Breast epithelium (tissue), 4 donors: ENCODE data around the gene SP100. TPM values are rescaled to one million over a fixed set of nuclear protein-coding genes. Genes with fewer than 3 reads are reported as not detected.

Experiments
- DNase-seq, 2 donors: peaks; one replicate each; pipeline ENCODE4 v3.0.0-alpha.2; 2019; ENCODE audit warnings: low spot score in 2 of 2
- H3K27ac ChIP-seq, 2 donors: fragments of 200-600 bp; sonication (generic) in 1 of 2; one replicate each; pipeline ENCODE4 v1.5.1; 2016 to 2019; ENCODE audit warnings: mild to moderate bottlenecking in 1 of 2
- H3K27me3 ChIP-seq, 2 donors: fragments of 200-600 bp; sonication (generic) in 1 of 2; one replicate each; pipeline versions ENCODE4 v1.5.1 to v1.6.0; 2017 to 2019; ENCODE audit warnings: control low read depth in 1 of 2, mild to moderate bottlenecking in 1 of 2
- H3K36me3 ChIP-seq: fragments of 200-600 bp; one replicate; pipeline ENCODE4 v1.5.1; 2019
- H3K4me1 ChIP-seq, 2 donors: fragments of 200-600 bp; sonication (generic); one replicate each; pipeline ENCODE4 v1.5.1; 2016 to 2019; ENCODE audit warnings: control low read depth in 1 of 2
- H3K4me3 ChIP-seq, 3 donors: fragments of 200-600 bp; sonication (generic); 1 replicate in 2 of 3; 2 replicates in 1 of 3; pipeline ENCODE4 v1.5.1; 2016 to 2019; ENCODE audit warnings: mild to moderate bottlenecking in 3 of 3, moderate library complexity in 2 of 3
- H3K9me3 ChIP-seq, 2 donors: fragments of 200-600 bp; sonication (generic) in 1 of 2; one replicate each; pipeline ENCODE4 v1.5.1; 2016 to 2019; ENCODE audit warnings: control low read depth in 1 of 2
- CTCF ChIP-seq, 3 donors: fragments of 450-650 bp; IDR thresholded peaks; one replicate each; pipeline ENCODE4 v1.5.1; 2016 to 2017; ENCODE audit warnings: antibody characterized with exemption in 3 of 3, mild to moderate bottlenecking in 3 of 3, moderate library complexity in 3 of 3
- POLR2A ChIP-seq: fragments of 450-650 bp; IDR thresholded peaks from one replicate; pipeline ENCODE4 v1.6.1; 2016; ENCODE audit warnings: antibody characterized with exemption, mild to moderate bottlenecking, moderate library complexity
- POLR2AphosphoS5 ChIP-seq, 3 donors: sonication (generic); formaldehyde crosslinking; IDR thresholded peaks; one replicate each; pipeline ENCODE4 v1.6.1; 2017; ENCODE audit warnings: antibody characterized with exemption in 3 of 3
- intact Hi-C: fragments of 100-400 bp; cut with DNase I; formaldehyde crosslinking; loops from one replicate; pipeline ENCODE4 v1.15.1; 2023; ENCODE audit warnings: low total_unique reads
- total RNA-seq, 3 donors: library from RNA; depleted of rRNA; stranded (reverse); fragments of >200 nt; gene quantifications; one replicate each; pipeline ENCODE4 v1.1.0, GENCODE V29; 2016

The SP100 gene
- total RNA-seq, 3 donors from 2014 or later, result 128 to 157 (median 152) TPM

- Histone ChIP-seq H3K27me3 (no peaks in the 10 kb centered on the region), H3K9me3 (no peaks in the 10 kb centered on the region), H3K4me1 (no peaks in the 10 kb centered on the region), H3K27ac (no peak overlapping the region), H3K4me3 (no peak overlapping the region), H3K36me3 (no peaks in the 10 kb centered on the region)
- intact Hi-C loops, result no loop called here
- TF ChIP-seq CTCF (IDR thresholded peaks at IDR 0.05) (no peak), POLR2AphosphoS5 (IDR thresholded peaks at IDR 0.05) (no peak), POLR2A (no peak)
- no peak for DNase-seq
These were observed 173.6 kb downstream of the SP100 start for GRCh38 chr2:230589497-230590015.

GRCh38 chr2:230590333-230590732 lies 174.3 kb downstream of the SP100 start:
- Histone ChIP-seq H3K36me3 (no peaks in the 10 kb centered on the region), H3K27ac (no peak overlapping the region), H3K4me3 (no peak overlapping the region), H3K27me3 (no peaks in the 10 kb centered on the region), H3K4me1 (no peaks in the 10 kb centered on the region), H3K9me3 (no peaks in the 10 kb centered on the region)
- intact Hi-C loops, result no loop called here
- no peak for TF ChIP-seq POLR2AphosphoS5 (IDR thresholded peaks at IDR 0.05)
- TF ChIP-seq CTCF (IDR thresholded peaks at IDR 0.05), result no peak
- no peak for TF ChIP-seq POLR2A
- DNase-seq, result no peak

- H3K4me3 ChIP-seq, result no peak overlapping the region
These were observed 175.8 kb downstream of the SP100 start for GRCh38 chr2:230591850-230592249.

GRCh38 chr2:230592775-230593174 lies 176.8 kb downstream of the SP100 start:
- Histone ChIP-seq H3K4me1 (no peaks in the 10 kb centered on the region), H3K27me3 (no peaks in the 10 kb centered on the region), H3K4me3 (no peak overlapping the region), H3K9me3 (no peaks in the 10 kb centered on the region), H3K36me3 (no peaks in the 10 kb centered on the region), H3K27ac (no peak overlapping the region)
- intact Hi-C loops, result no loop called here
- TF ChIP-seq POLR2A, result no peak
- no peak for TF ChIP-seq POLR2AphosphoS5 (IDR thresholded peaks at IDR 0.05)
- no peak for TF ChIP-seq CTCF (IDR thresholded peaks at IDR 0.05)
- no peak for DNase-seq

More at GRCh38 chr2:230591850-230592249, 175.8 kb downstream of the SP100 start:
- intact Hi-C loops, result no loop called here
- DNase-seq, result no peak
- TF ChIP-seq CTCF (IDR thresholded peaks at IDR 0.05), result no peak
- TF ChIP-seq POLR2AphosphoS5 (IDR thresholded peaks at IDR 0.05), result no peak
- TF ChIP-seq POLR2A, result no peak
- H3K27me3 ChIP-seq, result no peaks in the 10 kb centered on the region
- H3K4me1 ChIP-seq, result no peaks in the 10 kb centered on the region
- H3K36me3 ChIP-seq, result no peaks in the 10 kb centered on the region
- no peak overlapping the region for H3K27ac ChIP-seq
- H3K9me3 ChIP-seq, result no peaks in the 10 kb centered on the region

Other genes with a start within 250 kb of the SP100 start
- 10 to 100 TPM; 18.2 to 39.0 (median 36.9) TPM for gene SP110, start 196.2 kb upstream of the SP100 start, total RNA-seq
- gene SP140, start 190.5 kb upstream of the SP100 start, total RNA-seq, result 1 to 10 TPM; 1.1 to 7.9 (median 2.6) TPM
- gene SP140L, start 89.0 kb upstream of the SP100 start, total RNA-seq, result 10 to 100 TPM in 2 of 3 donors, 1 to 10 TPM in 1; 8.5 to 56.1 (median 17.4) TPM